Stimulated activated CD8-positive, alpha-beta memory T cell treated with anti-CD3 and anti-CD28 coated beads, Interleukin-4, amount 100 ng/mL, for 24 hours (primary cell): ENCODE results near the gene TBCD.
A peak's percentile ranks its signal among the peaks of the same experiment; 100 is the strongest.

Experiments
- DNase-seq: peaks from one replicate; pipeline ENCODE4 v3.0.0-alpha.2; 2020; ENCODE audit warnings: low read depth

TBCD gene

DNA sequence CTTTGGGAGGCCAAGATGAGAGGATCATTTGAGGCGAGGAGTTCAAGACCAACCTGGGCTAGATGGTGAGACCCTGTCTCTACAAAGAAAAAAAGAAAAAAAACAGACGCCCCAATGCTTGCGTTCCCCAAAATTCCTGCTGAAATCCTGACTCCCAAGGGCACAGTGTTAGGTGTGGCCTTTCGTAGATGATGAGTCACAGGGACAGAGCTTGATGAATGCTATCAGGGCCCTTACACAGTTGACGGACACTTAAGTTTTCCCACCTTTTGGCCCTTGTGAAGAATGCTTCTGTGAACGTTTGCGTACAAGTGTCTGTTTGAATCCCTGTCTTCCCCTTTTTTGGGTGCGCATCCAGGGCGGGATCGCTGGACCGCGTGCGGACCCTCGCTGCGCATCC is 104.5 kb downstream of the TBCD start:
- no peak for DNase-seq

- DNase-seq, result no peak
Measured at GRCh38 chr17:82858376-82859126, 106.7 kb downstream of the TBCD start.

DNA sequence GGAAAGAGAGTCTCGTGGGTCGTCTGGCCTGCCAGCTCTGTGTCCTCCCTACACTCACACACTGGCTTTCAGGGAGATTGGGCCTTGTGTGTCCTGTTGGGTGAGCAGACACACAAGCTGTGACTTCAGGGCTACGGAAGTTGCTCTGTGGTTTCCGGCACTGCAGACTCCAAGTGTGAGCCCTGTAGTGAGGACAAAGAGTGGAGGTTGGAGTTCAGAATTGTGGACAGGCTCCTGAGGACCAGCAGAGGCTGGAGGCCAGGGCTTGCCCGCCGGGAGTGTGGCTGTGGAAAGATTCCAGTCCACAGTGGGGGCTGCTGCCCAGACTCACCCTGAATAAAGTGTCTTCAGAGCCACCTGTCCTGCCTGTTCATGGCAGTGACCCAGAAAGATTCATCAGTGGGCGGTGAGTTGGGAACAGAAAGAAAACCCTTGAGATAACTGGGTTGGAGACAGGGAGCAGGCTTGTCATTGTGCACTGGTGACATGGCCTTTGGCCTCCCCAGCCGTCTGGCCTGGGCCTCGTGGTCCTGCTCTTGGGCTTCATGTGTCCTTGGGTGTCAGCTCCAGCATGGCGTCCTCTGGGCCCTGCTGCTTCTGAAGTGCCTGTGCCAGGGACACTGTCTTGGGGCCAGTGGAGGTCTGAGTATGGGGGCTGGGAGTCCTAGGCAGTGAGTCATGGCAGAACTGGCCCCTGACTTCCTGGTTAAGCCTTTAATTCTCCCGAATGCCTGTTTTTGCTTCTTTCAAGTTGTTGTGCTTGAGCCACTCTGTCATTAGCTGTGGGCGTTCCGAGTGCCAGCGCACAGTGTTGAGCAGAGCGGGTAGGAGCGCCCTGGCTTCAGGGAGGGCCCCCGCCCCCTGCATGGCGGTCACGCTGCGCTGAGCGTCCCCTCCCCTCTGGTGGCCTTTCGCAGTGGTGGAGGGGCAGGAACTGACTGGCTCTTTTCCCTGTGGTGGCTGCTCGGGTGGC is 107.9 kb downstream of the TBCD start:
- DNase-seq, result peak; percentile 44

- no peak for DNase-seq
Measured at GRCh38 chr17:82860606-82861392, 108.9 kb downstream of the TBCD start.

- DNase-seq, result no peak
Measured at GRCh38 chr17:82861393-82861775, 109.5 kb downstream of the TBCD start.

DNA sequence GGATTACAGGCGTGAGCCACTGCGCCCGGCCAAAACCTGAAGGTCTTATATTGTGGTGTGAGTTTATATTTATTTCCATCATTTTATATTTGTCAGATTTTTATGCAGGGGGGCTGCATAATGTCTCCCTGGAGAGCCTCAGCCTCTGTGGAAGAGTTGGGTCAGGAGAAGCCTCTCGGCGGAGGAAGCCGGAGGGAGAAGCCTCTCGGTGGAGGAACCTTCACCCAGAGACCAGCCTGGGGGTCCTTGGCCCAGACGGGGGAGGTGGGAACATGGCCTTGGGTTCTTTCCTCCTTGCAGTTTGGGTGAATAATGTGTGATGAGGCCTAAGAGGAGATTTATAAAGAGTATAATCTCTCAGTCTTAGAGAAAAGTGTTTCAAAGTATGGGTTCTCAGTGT is 110.3 kb downstream of the TBCD start:
- no peak for DNase-seq

GRCh38 chr17:82862737-82863382 is 111.0 kb downstream of the TBCD start:
- no peak for DNase-seq

GRCh38 chr17:82863383-82863940 is 111.6 kb downstream of the TBCD start:
- no peak for DNase-seq

- DNase-seq, result peak; percentile 70
Measured at GRCh38 chr17:82863941-82864712, 112.3 kb downstream of the TBCD start.

DNA sequence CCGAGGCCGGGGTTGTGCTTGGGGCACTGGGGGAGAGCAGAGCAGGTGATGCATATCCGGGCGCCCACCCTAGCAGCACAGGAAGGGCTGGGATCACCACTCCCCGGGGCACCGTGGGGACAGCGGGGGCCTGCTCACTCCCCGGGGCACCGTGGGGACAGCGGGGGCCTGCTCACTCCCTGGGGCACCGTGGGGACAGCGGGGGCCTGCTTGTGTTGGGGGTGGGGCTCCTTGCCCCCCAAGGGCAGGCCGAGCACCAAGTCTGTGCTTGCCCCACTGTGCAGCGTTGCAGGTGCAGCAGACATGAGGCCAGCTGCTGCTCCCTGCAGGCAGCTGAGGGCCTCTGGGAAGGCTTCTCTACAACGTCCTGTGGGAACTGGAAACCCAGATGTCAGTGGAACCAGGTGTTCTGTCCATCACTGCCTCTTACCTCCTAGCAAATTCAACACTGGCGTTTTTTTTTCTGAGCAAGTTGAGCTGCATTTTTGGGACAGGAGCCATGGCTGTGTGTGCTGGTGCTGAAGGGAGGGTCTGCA is 112.9 kb downstream of the TBCD start:
- DNase-seq, result no peak

DNA sequence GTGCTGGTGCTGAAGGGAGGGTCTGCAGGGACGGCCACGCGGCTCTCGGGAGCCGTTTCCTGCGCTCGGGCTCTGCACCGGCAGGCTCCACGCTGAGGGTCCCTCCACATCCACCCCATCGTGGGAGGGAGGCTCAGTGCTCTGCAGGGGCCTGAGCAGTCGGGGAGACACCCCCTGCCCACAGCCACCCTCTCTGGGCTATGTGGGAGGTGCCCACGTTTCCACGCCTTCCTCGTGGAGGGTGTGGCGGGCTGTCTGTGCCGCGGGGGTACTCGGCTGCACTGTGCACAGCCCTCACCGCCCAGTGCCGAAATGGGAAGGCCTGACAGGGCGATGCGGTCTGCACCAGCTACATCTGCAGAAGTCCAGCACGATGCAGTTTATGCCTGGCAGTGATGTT is 113.4 kb downstream of the TBCD start:
- no peak for DNase-seq

- no peak for DNase-seq
Measured at GRCh38 chr17:82865774-82866395, 114.0 kb downstream of the TBCD start.

- no peak for DNase-seq
Measured at GRCh38 chr17:82866590-82867191, 114.8 kb downstream of the TBCD start.

DNA sequence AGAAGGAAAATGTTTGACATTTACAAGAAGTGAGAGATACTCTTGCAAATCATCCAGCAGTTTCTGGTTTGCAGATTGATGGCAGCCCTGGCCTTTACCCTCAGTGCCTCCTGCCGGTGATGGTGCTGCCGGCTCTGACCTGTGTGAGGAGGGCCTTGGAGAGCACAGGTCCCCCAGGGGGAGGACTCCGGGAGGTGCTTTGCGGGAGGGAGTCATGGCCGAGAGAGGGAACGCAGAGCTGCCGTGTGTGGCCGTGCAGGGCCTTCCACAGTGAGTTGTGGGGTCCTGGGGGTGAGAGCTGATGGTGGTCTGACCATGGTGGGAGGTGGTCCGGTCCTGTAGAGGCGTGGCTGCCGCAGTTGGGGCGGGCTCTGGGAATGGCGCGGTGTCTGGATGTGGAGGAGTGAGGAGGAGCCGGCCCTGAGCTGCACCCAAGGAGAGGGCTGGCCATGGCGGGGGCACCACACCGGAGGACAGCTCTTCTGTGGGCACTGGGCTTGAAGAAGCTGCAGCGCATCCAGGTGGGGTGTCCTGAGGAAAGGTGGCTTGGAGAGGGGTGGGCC is 116.0 kb downstream of the TBCD start:
- DNase-seq, result no peak

DNA sequence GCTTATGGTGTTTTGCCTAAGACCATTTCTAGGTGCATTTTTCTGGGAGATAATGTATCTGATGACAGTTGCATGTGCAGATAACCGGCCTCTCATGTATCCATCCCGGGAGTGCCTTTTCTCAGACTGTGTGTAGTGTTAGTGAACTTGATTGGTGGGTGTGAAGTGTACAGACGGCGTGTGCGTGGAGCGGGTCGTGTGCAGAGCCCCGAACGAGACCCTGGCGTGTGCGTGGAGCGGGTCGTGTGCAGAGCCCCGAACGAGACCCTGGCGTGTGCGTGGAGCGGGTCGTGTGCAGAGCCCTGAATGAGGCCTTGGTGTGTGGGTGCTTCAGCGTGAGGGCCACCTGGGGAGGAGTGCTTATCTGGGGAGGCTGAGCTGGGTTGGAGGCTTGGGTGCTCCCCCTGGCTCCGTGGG is 116.9 kb downstream of the TBCD start:
- DNase-seq, result no peak

DNA sequence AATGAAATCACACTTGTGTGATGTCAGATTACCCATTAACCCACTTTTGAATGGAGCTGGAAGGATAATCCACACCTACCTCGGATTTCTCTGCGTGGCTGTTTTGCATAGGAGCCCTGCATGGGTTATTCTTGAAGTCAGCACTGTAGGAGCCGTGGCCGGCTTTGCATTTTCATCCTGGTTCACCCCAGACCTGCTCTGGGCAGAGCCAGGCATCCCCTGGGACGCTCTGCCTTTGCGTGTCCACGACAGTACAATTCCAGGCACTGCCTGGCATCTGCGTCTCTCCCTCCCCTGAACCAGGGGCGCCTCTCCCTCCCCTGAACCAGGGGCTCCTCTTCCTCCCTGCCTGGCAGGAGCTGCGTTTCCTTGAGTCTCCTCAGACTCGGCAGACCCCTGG is 117.7 kb downstream of the TBCD start:
- DNase-seq, result no peak

DNA sequence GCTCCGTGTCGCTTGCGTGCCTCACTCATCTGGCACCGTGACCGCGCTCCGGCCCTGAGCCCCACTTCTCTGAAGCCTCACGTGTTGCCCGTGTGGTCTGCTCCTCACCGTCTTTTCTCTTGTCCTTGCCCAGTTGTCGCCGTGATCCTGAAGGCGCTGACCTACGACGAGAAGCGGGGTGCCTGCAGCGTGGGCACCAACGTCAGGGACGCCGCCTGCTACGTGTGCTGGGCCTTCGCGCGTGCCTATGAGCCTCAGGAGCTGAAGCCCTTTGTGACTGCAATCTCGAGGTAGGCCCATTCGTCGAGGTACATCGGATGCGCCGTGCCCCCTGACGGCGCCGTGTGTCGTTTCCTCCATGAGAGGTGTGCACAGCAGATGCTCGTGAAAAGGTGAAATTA is 118.2 kb downstream of the TBCD start:
- no peak for DNase-seq

DNA sequence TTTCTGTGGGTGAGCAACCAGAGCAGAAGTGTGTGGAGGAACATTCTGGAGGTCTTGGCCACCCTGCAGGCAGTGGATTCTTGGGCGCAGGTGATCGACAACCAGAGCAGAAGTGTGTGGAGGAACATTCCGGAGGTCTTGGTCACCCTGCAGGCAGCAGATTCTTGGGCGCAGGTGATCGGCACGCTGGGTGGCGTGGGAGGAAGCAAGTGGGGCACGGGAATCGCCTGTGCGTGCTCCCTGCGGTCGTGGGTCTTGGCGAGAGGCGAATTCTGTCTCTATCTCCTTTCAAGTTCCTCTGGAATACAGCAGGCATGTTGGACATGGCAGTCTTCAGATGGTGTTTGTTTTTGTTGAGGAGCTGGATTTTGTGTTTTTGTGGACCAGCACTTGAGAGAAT is 118.7 kb downstream of the TBCD start:
- DNase-seq, result no peak

DNA sequence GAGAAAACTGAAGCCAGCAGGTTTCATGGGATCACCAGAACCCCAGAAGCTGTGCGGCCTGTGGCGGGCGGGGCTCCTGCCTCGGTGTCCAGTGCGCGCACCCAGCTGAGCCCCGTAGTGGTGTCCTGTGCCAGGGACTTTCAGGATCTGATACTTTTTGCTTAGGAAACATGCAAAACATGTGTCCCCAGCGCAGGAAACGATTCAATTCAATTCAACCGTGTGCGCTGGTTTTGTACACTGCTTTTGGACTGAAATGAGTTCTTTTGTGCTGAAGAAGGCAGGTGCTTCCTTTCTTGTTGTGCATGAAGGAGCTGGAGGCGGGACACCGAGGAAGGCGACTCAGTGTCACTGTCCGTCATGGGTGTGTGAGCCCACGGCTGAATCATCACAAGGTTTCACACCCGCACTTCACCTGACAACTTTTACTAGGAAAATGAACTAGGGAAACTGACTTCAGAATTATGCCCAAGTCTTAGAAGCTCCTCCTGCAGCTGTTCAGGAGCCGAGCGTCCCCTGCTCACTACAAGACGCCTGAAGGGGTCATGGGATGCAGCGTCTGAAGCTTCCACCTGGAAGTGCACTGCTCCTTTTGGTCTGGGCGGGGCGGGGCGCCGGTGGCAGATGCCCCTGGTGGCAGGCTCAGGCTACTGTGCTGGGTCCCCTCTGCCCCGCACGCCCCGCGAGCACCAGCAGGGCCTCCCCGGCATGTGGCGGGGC is 119.4 kb downstream of the TBCD start:
- no peak for DNase-seq
